Raji (cell line): Measurements from ENCODE around the gene C22orf39.

Source experiments
- POLR2A ChIP-seq: IDR thresholded peaks from 2 replicates; pipeline ENCODE4 v1.6.1; 2011; ENCODE audit warnings: low read depth, low read length, control low read depth; ENCODE audit not compliant: insufficient read depth

The C22orf39 gene

GRCh38 chr22:19405652-19406051, 41.9 kb downstream of the C22orf39 start:
- TF ChIP-seq POLR2A: no peak

- no peak for TF ChIP-seq POLR2A
Observed at GRCh38 chr22:19405133-19405532, 42.4 kb downstream of the C22orf39 start.

GRCh38 chr22:19404676-19405075, 42.8 kb downstream of the C22orf39 start:
- TF ChIP-seq POLR2A: no peak

GRCh38 chr22:19402642-19403191, 44.8 kb downstream of the C22orf39 start:
- no peak for TF ChIP-seq POLR2A

- TF ChIP-seq POLR2A: no peak
Observed at GRCh38 chr22:19401483-19401882, 46.0 kb downstream of the C22orf39 start.

GRCh38 chr22:19400881-19401280, 46.6 kb downstream of the C22orf39 start:
- TF ChIP-seq POLR2A: no peak

GRCh38 chr22:19398652-19399051, 48.9 kb downstream of the C22orf39 start:
- TF ChIP-seq POLR2A: no peak

GRCh38 chr22:19398206-19398605, 49.3 kb downstream of the C22orf39 start:
- TF ChIP-seq POLR2A: no peak

GRCh38 chr22:19397734-19398104, 49.8 kb downstream of the C22orf39 start:
- TF ChIP-seq POLR2A: no peak

- TF ChIP-seq POLR2A: no peak
Observed at GRCh38 chr22:19396934-19397733, 50.4 kb downstream of the C22orf39 start.

GRCh38 chr22:19396561-19396933, 51.0 kb downstream of the C22orf39 start:
- no peak for TF ChIP-seq POLR2A

- no peak for TF ChIP-seq POLR2A
Observed at GRCh38 chr22:19395276-19395675, 52.2 kb downstream of the C22orf39 start.

- TF ChIP-seq POLR2A: no peak
Observed at GRCh38 chr22:19394274-19395050, 53.0 kb downstream of the C22orf39 start.

- TF ChIP-seq POLR2A: no peak
Observed at GRCh38 chr22:19393704-19394103, 53.8 kb downstream of the C22orf39 start.
